ENCODE measurements around the gene TBC1D19.

TBC1D19 gene

DNA sequence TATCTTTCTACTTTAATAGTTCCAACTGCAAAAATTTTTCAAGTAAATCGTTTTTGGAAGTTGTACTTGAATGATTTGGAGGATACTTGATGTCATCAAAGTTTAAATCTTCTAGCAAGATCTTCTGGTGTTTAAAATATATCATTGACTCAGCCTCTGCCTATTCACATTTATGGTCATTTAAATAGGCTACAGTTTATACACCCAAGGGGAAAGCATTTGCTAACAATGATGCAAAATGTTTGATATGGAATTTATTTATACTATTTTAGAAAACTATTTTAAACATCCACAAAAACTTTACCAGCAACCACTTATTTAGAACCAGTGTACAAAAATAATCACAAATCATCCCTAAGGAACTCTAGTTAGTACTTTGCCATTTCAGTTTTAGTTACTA is 153.5 kb downstream of the TBC1D19 start:
- no peak for DNase-seq

DNA sequence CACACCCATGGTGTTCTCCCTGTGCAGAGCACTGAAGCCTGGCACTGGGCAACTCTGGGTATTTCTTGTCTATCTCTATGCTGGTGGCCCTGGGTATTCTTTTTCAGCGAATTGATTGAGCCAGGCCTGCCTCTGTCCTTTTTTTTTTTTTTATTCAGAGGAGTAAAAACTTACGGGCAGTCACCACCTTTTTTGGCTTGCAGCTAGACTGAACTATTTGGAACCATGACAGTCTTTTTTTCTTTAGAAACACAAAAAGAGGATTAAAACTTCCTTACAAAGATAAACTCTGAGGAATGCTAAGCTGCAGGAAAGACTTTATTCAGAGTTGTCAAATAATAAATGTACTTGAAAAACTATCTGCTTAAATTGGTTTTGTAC is 157.6 kb downstream of the TBC1D19 start:
- DNase-seq = no peak

DNA sequence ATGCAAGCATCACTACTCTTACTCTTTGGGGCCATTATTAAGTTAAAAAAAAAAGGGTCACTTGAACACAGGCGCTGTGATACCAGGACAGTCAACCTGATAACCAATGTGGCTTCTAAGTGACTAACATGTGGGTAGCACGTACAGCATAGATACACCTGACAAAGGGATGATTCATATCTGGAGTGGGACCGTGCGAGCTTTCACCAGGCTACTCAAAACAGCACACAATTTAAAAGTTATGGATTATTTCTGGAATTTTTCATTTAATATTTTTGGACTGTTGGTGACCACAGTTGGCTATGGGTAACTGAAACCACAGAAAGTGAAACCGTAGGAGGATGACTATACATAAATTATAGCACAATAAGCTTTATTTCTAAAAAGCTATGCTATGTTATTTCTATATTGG is 162.9 kb downstream of the TBC1D19 start:
- no peak for DNase-seq

- DNase-seq = no peak
Measured at GRCh38 chr4:26748811-26749210, 164.9 kb downstream of the TBC1D19 start.

DNA sequence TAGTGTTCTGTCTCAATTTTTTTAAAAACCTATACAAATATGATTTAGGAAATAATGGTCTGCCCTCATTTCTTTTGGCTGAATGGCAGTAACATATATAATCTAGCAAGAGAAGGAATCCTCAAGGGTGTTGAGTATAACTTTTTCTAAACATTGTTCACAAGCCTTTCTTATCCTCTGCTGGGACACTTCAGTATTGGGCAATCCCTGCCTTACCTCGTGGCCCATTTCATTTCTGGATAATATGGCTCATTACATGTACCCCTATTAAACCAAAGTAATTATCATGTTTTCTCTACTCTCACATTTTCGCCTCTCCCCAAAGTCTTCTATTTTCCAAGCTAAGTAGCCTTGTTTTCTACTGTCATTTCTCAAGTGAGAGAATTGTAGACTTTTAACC is 166.0 kb downstream of the TBC1D19 start:
- DNase-seq = no peak

DNA sequence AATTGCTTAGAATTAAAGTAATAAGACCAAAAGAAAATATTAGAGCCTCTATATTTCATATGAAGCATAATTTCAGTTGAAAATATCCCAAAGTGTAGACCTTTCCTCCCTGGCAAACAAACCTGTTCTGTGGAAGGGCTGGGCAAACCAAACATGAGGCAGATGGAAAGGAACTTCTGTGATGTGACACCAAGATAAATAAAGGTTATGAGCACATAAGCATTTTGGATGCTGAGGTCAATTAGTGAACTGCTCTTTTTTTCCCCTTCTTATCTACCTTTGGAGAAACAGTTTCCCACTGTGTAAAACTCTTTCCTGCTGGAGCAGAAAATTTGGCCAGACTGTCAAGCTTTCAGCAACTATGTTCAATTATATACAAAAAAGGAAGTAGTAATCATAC is 167.1 kb downstream of the TBC1D19 start:
- DNase-seq = no peak

DNA sequence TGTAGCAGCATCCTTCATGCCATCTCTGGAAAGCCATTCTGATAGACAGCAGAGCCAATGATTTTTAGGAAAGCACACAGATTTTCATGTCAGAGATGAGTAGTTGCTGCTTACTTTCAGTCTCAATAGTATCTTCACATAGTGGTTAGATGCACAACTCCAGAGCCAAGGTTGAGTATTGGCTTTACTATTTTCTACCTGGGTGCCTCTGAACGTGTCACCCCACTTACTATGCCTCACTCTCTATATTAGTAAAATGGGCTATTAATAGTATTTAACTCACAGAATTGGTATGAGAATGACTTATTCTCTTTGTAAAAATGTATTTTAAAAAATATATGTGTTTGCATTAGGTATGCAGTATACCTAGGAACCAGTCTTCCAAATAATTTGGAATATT is 168.0 kb downstream of the TBC1D19 start:
- no peak for DNase-seq

- no peak for DNase-seq
Measured at GRCh38 chr4:26753187-26753586, 169.3 kb downstream of the TBC1D19 start.

DNA sequence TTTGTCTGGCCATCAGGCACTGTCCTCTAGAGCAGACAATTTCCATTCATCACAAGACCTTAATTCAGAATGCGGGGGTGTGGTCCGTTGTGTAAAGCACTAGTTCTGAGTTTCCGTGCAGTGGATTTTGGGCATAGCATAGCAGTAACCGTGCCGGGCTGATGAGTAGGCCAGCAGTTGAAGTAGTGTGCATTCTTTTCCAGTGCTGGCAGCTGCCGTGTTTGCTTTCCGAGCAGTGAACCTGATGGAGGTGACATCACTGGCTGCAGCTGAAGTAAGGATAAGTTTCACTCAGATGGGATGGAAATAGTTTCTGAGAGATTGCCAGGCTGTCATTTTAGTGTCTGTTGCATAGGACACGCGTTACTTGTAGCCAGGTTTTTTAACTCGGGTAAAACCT is 169.7 kb downstream of the TBC1D19 start:
- DNase-seq = no peak

DNA sequence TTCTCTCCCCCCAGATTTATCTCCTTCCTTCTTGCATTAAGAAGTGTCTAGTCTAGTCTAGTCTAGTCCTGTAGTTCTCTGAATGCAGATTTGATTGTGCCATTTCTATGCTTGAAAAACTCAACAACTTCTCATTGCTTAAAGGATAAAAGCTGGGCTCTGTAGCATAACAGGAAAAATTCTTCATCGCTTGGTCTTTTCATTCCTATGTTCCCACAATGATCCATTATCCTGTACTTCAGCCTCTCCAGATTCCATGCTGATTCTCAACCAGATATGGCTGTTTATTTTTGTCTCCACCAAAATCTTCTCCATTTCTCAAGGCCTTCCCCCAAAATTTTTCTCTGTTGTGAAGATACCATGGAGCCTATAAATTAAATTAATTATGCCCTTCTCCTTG is 173.9 kb downstream of the TBC1D19 start:
- DNase-seq = no peak

DNA sequence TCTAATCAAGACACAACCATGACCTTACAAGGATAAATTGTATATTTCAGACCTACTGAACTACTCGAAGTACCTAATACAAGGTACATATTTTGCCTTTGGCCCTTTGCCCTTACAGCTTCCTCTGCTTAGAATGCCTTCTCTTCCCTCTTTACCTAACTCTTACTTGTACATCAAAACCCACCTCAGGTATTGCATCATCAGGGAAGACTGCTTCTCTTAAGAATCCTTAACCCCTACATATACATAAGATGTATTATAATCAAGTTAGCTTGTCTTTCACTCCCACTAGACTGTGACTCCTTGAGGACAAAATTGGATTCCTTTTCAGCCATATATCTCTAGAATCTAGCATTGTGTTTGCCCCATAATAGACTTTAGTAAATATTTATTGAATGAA is 175.0 kb downstream of the TBC1D19 start:
- no peak for DNase-seq

- no peak for DNase-seq
Measured at GRCh38 chr4:26762650-26763049, 178.8 kb downstream of the TBC1D19 start.

DNA sequence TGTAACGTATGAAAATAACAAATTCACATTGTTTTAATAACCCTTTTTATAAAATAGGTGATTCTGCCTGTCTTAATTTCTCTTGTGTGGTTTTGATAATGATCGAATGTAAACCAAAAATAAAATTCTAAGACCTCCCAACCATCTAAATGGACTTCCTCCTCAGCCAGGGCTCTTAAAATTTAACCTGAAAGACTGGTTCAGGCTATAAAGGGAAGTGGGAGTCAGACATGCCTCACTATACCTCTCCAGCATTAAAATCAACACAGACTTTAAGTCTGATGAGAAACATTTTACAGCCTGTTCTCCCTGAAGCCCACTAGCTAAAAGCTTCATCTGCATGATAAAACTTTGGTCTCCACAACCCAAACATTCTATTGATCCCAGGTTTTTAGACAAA is 179.2 kb downstream of the TBC1D19 start:
- no peak for DNase-seq

DNA sequence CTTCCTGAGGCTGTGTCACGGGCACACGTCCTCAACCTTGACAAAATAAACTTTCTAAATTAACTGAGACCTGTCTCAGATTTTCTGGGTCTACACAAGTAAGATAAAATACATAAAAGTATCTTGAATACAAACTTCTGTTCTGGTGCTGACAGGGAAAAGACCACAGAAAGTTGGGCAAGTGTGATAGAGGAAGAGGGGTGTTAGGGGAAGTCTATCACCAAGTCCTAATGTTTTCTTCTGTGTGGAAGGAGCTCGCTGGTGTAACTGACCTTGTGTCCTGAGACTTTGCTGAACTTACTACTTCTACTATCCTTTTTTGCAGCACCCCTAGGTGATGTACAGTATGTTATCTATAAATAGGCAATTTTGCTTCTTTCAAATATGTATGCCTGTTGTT is 179.8 kb downstream of the TBC1D19 start:
- no peak for DNase-seq

DNA sequence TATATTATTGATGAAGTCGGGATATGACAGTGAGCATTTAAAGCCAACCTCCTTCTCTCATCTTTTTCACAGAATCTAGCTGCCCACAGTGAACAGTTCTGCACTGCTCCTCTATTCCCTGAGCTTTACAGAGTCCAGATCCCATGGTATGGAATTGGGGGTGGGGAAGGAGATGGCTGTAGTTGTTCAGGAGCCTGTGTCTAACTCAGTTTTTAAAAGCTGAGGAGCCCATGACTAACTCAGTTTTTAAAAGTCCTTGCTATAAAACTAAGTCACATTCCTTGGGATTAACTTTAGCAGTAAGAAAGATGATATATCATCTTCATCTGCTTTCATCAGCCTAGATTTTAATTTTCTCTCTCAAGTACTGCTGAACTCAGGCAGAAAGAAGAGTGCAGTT is 180.3 kb downstream of the TBC1D19 start:
- DNase-seq = no peak

GRCh38 chr4:26765515-26765914 is 181.6 kb downstream of the TBC1D19 start:
- no peak for DNase-seq

DNA sequence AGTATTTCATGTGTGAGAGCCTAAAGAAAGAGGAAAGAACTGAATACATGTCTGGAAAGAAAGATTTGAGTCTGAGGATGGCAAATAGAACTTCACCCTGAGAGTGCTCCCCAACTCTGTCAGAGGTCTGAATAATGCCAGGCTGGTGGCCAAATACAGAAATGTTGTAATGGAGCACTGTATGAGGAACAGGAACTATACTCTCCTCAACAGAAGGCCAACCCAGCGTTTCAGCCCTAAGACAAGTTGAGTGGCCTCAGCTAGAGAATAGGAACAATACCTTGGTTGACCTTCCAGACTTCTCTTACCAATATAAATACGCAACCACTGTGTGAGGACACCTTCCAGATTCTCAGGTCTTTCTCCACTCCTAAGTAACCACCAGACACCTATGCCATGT is 182.3 kb downstream of the TBC1D19 start:
- DNase-seq = no peak

- DNase-seq = no peak
Measured at GRCh38 chr4:26772096-26772873, 188.4 kb downstream of the TBC1D19 start.

GRCh38 chr4:26779224-26779623 is 195.3 kb downstream of the TBC1D19 start:
- no peak for DNase-seq

- no peak for DNase-seq
Measured at GRCh38 chr4:26779674-26780073, 195.8 kb downstream of the TBC1D19 start.

- no peak for DNase-seq
Measured at GRCh38 chr4:26780539-26780938, 196.7 kb downstream of the TBC1D19 start.

GRCh38 chr4:26782168-26782829 is 198.4 kb downstream of the TBC1D19 start:
- no peak for DNase-seq

DNA sequence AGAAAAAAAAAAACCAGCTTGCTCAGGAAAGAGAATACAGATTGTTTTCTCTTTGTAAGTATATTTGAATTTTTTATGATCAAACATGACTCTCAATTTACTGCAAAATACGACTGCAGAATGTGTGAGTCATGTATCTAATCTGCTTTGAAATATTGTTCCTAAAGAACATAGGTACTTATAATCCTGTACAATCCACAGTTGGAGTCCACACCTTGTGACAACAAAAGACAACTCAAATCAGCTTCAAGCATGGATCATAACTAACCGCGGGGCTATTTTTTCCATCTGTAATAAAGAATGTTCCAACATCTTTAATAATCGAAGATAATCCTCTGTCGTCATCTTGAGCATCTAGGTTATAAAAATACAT is 198.9 kb downstream of the TBC1D19 start:
- no peak for DNase-seq

DNA sequence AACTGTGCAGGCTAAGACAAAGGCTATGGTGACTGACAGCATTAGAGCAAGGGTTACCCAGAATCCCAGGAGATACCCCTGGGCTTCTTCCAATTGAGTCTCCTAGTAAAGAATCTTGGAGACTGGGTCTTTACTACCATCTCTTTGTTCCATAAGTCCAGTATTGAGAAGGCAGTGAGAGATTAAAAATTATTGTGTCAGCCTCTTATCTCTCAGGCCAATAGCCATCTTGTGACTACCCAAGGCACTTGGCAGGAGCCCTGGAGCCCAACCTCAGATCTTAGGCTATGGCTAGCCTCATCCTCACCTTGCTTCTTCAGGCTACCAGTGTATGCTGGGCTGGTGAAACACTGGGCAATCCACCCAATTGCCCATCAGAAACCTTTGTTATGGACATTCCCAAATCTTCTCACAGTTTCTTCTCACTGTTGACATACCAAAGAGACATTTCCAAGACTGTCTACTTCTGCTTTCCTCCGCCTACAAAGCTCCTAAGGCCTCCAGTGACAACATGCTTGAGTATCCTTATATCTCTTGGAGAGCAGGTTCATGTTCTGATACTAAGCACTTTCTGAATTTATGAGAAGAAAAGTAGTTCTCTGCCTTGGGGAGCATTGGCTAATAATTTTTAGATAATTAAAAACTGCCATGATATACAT is 200.5 kb downstream of the TBC1D19 start:
- no peak for DNase-seq

Data from NCI-H526 treated with DMSO at 0.1 percent for 48 hours (cell line).